Fibroblast of skin of abdomen (primary cell): ENCODE measurements around the gene EPB41L4A.

Experiments used
- DNase-seq: peaks from one replicate; pipeline ENCODE4 v3.0.0-alpha.2; 2013

The EPB41L4A gene

GRCh38 chr5:112146323-112147226 lies 272.5 kb downstream of the EPB41L4A start:
- peak; percentile 92 for DNase-seq

- peak; percentile 21 for DNase-seq
Observed at GRCh38 chr5:112143690-112144089, 275.4 kb downstream of the EPB41L4A start.

- DNase-seq = peak; percentile 55
Observed at GRCh38 chr5:112142769-112143270, 276.3 kb downstream of the EPB41L4A start.

- DNase-seq = no peak
Observed at GRCh38 chr5:112141582-112141981, 277.5 kb downstream of the EPB41L4A start.

GRCh38 chr5:112138526-112138925 lies 280.6 kb downstream of the EPB41L4A start:
- no peak for DNase-seq

GRCh38 chr5:112136773-112137172 lies 282.3 kb downstream of the EPB41L4A start:
- DNase-seq = no peak

- no peak for DNase-seq
Observed at GRCh38 chr5:112127861-112128260, 291.2 kb downstream of the EPB41L4A start.

- no peak for DNase-seq
Observed at GRCh38 chr5:112126982-112127381, 292.1 kb downstream of the EPB41L4A start.

GRCh38 chr5:112125903-112126302 lies 293.2 kb downstream of the EPB41L4A start:
- DNase-seq = peak; percentile 83

GRCh38 chr5:112124788-112125187 lies 294.3 kb downstream of the EPB41L4A start:
- DNase-seq = no peak

GRCh38 chr5:112123086-112123485 lies 296.0 kb downstream of the EPB41L4A start:
- DNase-seq = no peak

- DNase-seq = no peak
Observed at GRCh38 chr5:112122353-112122752, 296.7 kb downstream of the EPB41L4A start.

GRCh38 chr5:112121258-112121657 lies 297.8 kb downstream of the EPB41L4A start:
- peak; percentile 86 for DNase-seq

GRCh38 chr5:112119969-112120368 lies 299.1 kb downstream of the EPB41L4A start:
- DNase-seq = no peak

GRCh38 chr5:112119508-112119907 lies 299.6 kb downstream of the EPB41L4A start:
- peak; percentile 34 for DNase-seq

- no peak for DNase-seq
Observed at GRCh38 chr5:112117551-112117950, 301.5 kb downstream of the EPB41L4A start.

- peak; percentile 70 for DNase-seq
Observed at GRCh38 chr5:112116371-112116770, 302.7 kb downstream of the EPB41L4A start.

- no peak for DNase-seq
Observed at GRCh38 chr5:112113565-112113964, 305.5 kb downstream of the EPB41L4A start.
